Spleen (tissue), 11 donors: ENCODE data around the gene POGLUT3. TPM values are rescaled to one million over a fixed set of nuclear protein-coding genes. Genes with fewer than 3 reads are reported as not detected.

ENCODE experiments used
- DNase-seq: peaks from one replicate; pipeline ENCODE4 v3.0.0-alpha.2; 2020
- H3K27ac ChIP-seq, 8 donors: fragments of 200-600 bp; sonication (generic) in 7 of 8; 1 replicate in 4 of 8; 2 replicates in 4 of 8; pipeline versions ENCODE4 v1.5.0 to v1.8.0; 2016 to 2021; ENCODE audit warnings: inconsistent platforms in 4 of 8, mild to moderate bottlenecking in 4 of 8, moderate library complexity in 1 of 8
- H3K27me3 ChIP-seq, 7 donors: fragments of 200-600 bp; sonication (generic) in 6 of 7; replicated peaks in 1 of 7; 1 replicate in 4 of 7; 2 replicates in 3 of 7; pipeline versions ENCODE4 v1.5.0 to v1.8.0; 2016 to 2021; ENCODE audit warnings: inconsistent platforms in 3 of 7, mild to moderate bottlenecking in 1 of 7
- H3K36me3 ChIP-seq, 6 donors: fragments of 200-600 bp; sonication (generic) in 5 of 6; 1 replicate in 4 of 6; 2 replicates in 2 of 6; pipeline versions ENCODE4 v1.5.0 to v1.8.0; 2016 to 2021; ENCODE audit warnings: inconsistent platforms in 2 of 6
- H3K4me1 ChIP-seq, 6 donors: fragments of 200-600 bp; sonication (generic) in 5 of 6; 1 replicate in 3 of 6; 2 replicates in 3 of 6; pipeline versions ENCODE4 v1.5.0 to v1.8.0; 2016 to 2021; ENCODE audit warnings: inconsistent platforms in 3 of 6
- H3K4me3 ChIP-seq, 8 donors: fragments of 200-600 bp; sonication (generic) in 7 of 8; 1 replicate in 4 of 8; 2 replicates in 4 of 8; pipeline versions ENCODE4 v1.5.0 to v1.8.0; 2016 to 2021; ENCODE audit warnings: inconsistent platforms in 4 of 8, mild to moderate bottlenecking in 4 of 8, moderate library complexity in 2 of 8
- H3K9me3 ChIP-seq, 8 donors: fragments of 200-600 bp; sonication (generic) in 7 of 8; 1 replicate in 4 of 8; 2 replicates in 4 of 8; pipeline versions ENCODE4 v1.5.0 to v1.8.0; 2016 to 2021; ENCODE audit warnings: inconsistent platforms in 4 of 8
- CTCF ChIP-seq, 11 experiments: fragments of 200-600 bp in 7 of 11; fragments of 450-650 bp in 4 of 11; sonication (generic) in 4 of 11; IDR thresholded peaks in 8 of 11; conservative IDR thresholded peaks in 3 of 11; 1 replicate in 7 of 11; 2 replicates in 4 of 11; pipeline versions ENCODE4 v1.4.0 to v1.8.0; 2016 to 2021; ENCODE audit warnings: antibody characterized with exemption in 11 of 11, inconsistent platforms in 4 of 11, mild to moderate bottlenecking in 1 of 11
- POLR2A ChIP-seq, 3 donors: fragments of 450-650 bp; IDR thresholded peaks; one replicate each; pipeline ENCODE4 v1.5.1; 2017; ENCODE audit warnings: antibody characterized with exemption in 3 of 3, mild to moderate bottlenecking in 1 of 3
- POLR2AphosphoS5 ChIP-seq, 3 donors: sonication (generic); formaldehyde crosslinking; IDR thresholded peaks; one replicate each; pipeline ENCODE4 v1.5.1; 2017; ENCODE audit warnings: antibody characterized with exemption in 3 of 3
- WGBS, 5 donors: extraction: QIAGEN DNeasy Blood & Tissue Kit in 3 of 5; methylation state at CpG; one replicate each; pipeline versions ENCODE4 v1.1.5 to v1.1.7; 2013 to 2018; 5-methylcytosine and 5-hydroxymethylcytosine counted together
- intact Hi-C: fragments of 100-400 bp; cut with DNase I; formaldehyde crosslinking; loops from one replicate; pipeline ENCODE4 v1.15.0; 2023; ENCODE audit warnings: low total_unique reads
- polyA plus RNA-seq, 3 donors: library from polyadenylated mRNA; stranded (reverse); fragments of 200-250 nt; gene quantifications; one replicate each; pipeline ENCODE4 v1.2.1, GENCODE V29; 2013
- total RNA-seq, 7 donors: library from RNA; depleted of rRNA in 3 of 7; stranded (reverse); fragments of >200 nt in 3 of 7; fragmentation: NEBNext Ultra II Directional in 4 of 7; extraction: Animal tissue kit (Norgen Biotek cat#: 25700) in 4 of 7; gene quantifications; one replicate each; pipeline versions ENCODE4 v1.1.0 to v1.2.1, GENCODE V29; 2016 to 2021
- donor health status: healthy with polysubstance abuse.
- donor health status: DM: no; HTN: no; CAD: no; lungs with moderate emphysema.
- donor health status: DM: no; HTN: no; CAD: no.
- donor health status: Bipolar disorder and iron deficiency.
- donor health status: healthy.
- donor health status: DM: no; HTN: no; CAD: no.
- donor health status: DM: yes; HTN: yes; CAD: no.

POGLUT3 gene
- total and polyA plus RNA-seq, 10 donors, result 3.0 to 21.0 (median 15.1) TPM

DNA sequence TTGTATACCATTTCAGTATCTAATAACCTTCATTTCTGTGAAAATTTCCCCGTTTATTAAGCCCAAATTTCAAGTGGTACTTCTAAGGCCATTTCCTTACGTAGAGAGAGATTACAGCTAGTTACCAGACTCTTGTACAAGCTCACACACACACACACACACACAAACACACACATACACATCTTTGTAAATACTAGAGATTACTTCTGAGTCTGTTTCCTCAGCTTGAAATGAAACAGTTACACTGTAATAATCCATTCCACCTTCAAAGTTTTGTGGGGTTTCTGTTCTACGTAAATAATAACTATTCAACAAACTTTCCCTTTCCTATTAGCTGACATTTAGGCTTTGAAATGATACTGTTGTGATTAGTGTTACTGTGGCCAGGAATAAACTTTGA lies 6.2 kb downstream of the POGLUT3 start:
- intact Hi-C loops, result no loop called here
- Histone ChIP-seq H3K36me3 (peaks cover 0 to 39% (median 11%) of the 10 kb centered on the region in 6 donors), H3K4me1 (peaks cover 4 to 10% (median 5%) of the 10 kb centered on the region in 6 donors), H3K9me3 (no peaks in the 10 kb centered on the region), H3K27me3 (no peaks in the 10 kb centered on the region), H3K27ac (no peak overlapping the region), H3K4me3 (no peak overlapping the region)
- no peak for TF ChIP-seq CTCF (IDR thresholded peaks at IDR 0.05 in 8 of 11, conservative IDR thresholded peaks at IDR 0.05 in 3 of 11)
- no peak for TF ChIP-seq POLR2A (IDR thresholded peaks at IDR 0.05)
- no peak for TF ChIP-seq POLR2AphosphoS5 (IDR thresholded peaks at IDR 0.05)
- 73 to 84% (median 81%) methylated on average over 3 of the region's 3 CpGs for WGBS, 5 donors
- no peak for DNase-seq

- intact Hi-C loops, result no loop called here
- Histone ChIP-seq H3K9me3 (no peaks in the 10 kb centered on the region), H3K4me1 (no peaks in the 10 kb centered on the region), H3K36me3 (peaks cover 0 to 90% (median 49%) of the 10 kb centered on the region in 6 donors), H3K27ac (no peak overlapping the region), H3K4me3 (no peak overlapping the region), H3K27me3 (no peaks in the 10 kb centered on the region)
- TF ChIP-seq POLR2AphosphoS5 (IDR thresholded peaks at IDR 0.05) (no peak), CTCF (IDR thresholded peaks at IDR 0.05 in 8 of 11, conservative IDR thresholded peaks at IDR 0.05 in 3 of 11) (no peak), POLR2A (IDR thresholded peaks at IDR 0.05) (no peak)
- DNase-seq, result no peak
- WGBS, 5 donors, result 90 to 97% (median 96%) methylated on average over 3 of the region's 3 CpGs
These were observed 11.4 kb downstream of the POGLUT3 start for GRCh38 chr11:108486828-108487227.

DNA sequence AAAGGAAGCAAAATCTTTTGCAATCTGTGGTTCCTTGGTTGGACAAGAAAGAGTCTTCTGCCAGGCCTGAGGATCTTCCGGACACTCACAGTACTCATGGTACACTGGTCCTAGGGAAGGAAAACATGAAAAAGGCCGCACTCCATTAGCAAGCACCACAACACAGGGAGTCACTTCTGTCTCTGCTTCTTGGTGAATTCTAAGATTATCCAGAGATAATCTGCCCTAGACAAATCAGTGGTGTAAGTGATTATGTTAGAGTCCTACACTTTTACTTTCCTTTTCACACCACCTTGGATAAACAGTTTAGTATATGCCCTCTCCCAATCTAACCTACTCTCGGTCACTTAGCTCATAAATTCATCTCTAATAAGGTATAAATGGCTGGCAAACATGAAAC lies 11.9 kb downstream of the POGLUT3 start:
- H3K27ac ChIP-seq, result no peak overlapping the region
- no peak for DNase-seq
- no peaks in the 10 kb centered on the region for H3K27me3 ChIP-seq
- H3K4me3 ChIP-seq, result no peak overlapping the region
- H3K9me3 ChIP-seq, result no peaks in the 10 kb centered on the region
- no peak for TF ChIP-seq CTCF (IDR thresholded peaks at IDR 0.05 in 8 of 11, conservative IDR thresholded peaks at IDR 0.05 in 3 of 11)
- TF ChIP-seq POLR2AphosphoS5 (IDR thresholded peaks at IDR 0.05), result no peak
- TF ChIP-seq POLR2A (IDR thresholded peaks at IDR 0.05), result no peak
- H3K4me1 ChIP-seq, result no peaks in the 10 kb centered on the region
- intact Hi-C loops, result no loop called here
- peaks cover 3 to 95% (median 52%) of the 10 kb centered on the region in 6 donors for H3K36me3 ChIP-seq
- 95 to 99% (median 97%) methylated on average over 3 of the region's 3 CpGs for WGBS, 5 donors

DNA sequence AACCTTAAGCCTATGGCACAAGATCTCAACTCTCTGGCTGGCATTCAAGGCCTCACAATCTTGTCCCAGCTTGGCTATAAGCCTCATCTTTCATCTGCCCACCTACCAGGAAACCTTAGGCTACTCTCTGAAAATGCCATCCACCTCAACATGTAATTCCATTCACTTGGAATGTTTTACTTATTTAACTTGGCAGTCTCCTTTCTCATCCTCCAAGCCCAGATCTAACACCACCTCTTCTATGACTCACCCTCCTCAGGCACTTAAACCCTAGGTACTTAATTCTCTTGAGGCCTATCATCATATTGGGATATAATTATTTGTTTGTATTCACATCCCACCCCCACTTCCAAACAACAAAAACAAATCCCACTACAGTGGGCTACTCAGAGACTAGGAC lies 15.0 kb downstream of the POGLUT3 start:
- H3K4me3 ChIP-seq, result no peak overlapping the region
- no peaks in the 10 kb centered on the region for H3K4me1 ChIP-seq
- no peak overlapping the region for H3K27ac ChIP-seq
- intact Hi-C loops, result no loop called here
- DNase-seq, result no peak
- H3K36me3 ChIP-seq, result peaks cover 3 to 91% (median 41%) of the 10 kb centered on the region in 6 donors
- H3K27me3 ChIP-seq, result no peaks in the 10 kb centered on the region
- no peaks in the 10 kb centered on the region for H3K9me3 ChIP-seq
- TF ChIP-seq CTCF (IDR thresholded peaks at IDR 0.05 in 8 of 11, conservative IDR thresholded peaks at IDR 0.05 in 3 of 11) (no peak), POLR2A (IDR thresholded peaks at IDR 0.05) (no peak), POLR2AphosphoS5 (IDR thresholded peaks at IDR 0.05) (no peak)
